Activated CD4-positive, alpha-beta T cell treated with anti-CD3 and anti-CD28 coated beads, Interleukin-2, amount 50 U/mL, for 24 hours (primary cell): ENCODE measurements around the gene TP53BP2.
"Not testable (repeated sequence)": the region's sequence is repeated elsewhere in the genome, so short reads cannot be mapped to it uniquely, and the experiment has no call there.

Experiments
- DNase-seq, 2 donors: peaks; one replicate each; pipeline ENCODE4 v3.0.0-alpha.2; 2020; ENCODE audit warnings: low read depth in 1 of 2, low spot score in 1 of 2

TP53BP2 gene

GRCh38 chr1:223845810-223846682 is at the start of gene TP53BP2:
Gene TP53BP2, minus strand, starts transcription at chr1:223845947. Its CDS starts 267 bp downstream, at chr1:223845680.
- peak; percentile 73 to 82 for DNase-seq

- DNase-seq: not testable (repeated sequence)
Measured at GRCh38 chr1:223890494-223890893, 44.7 kb upstream of the TP53BP2 start.

- DNase-seq: not testable (repeated sequence)
Measured at GRCh38 chr1:223889319-223889718, 43.6 kb upstream of the TP53BP2 start.

- no peak for DNase-seq
Measured at GRCh38 chr1:223887747-223888418, 42.1 kb upstream of the TP53BP2 start.

- no peak for DNase-seq
Measured at GRCh38 chr1:223886516-223886921, 40.8 kb upstream of the TP53BP2 start.

- DNase-seq: no peak
Measured at GRCh38 chr1:223885614-223886013, 39.9 kb upstream of the TP53BP2 start.

- DNase-seq: no peak
Measured at GRCh38 chr1:223878598-223879325, 33.0 kb upstream of the TP53BP2 start.

GRCh38 chr1:223877804-223878203 is 32.1 kb upstream of the TP53BP2 start:
- DNase-seq: no peak

- no peak for DNase-seq
Measured at GRCh38 chr1:223876590-223876989, 30.8 kb upstream of the TP53BP2 start.

GRCh38 chr1:223873044-223873443 is 27.3 kb upstream of the TP53BP2 start:
- DNase-seq: no peak

- no peak for DNase-seq
Measured at GRCh38 chr1:223872308-223872901, 26.7 kb upstream of the TP53BP2 start.

GRCh38 chr1:223870617-223871574 is 25.1 kb upstream of the TP53BP2 start:
- no peak for DNase-seq

GRCh38 chr1:223864599-223865368 is 19.0 kb upstream of the TP53BP2 start:
- DNase-seq: not testable (repeated sequence)

GRCh38 chr1:223864084-223864483 is 18.3 kb upstream of the TP53BP2 start:
- DNase-seq: no peak

GRCh38 chr1:223861904-223862303 is 16.2 kb upstream of the TP53BP2 start:
- no peak for DNase-seq

GRCh38 chr1:223860051-223860622 is 14.4 kb upstream of the TP53BP2 start:
- no peak for DNase-seq

GRCh38 chr1:223859058-223859457 is 13.3 kb upstream of the TP53BP2 start:
- no peak for DNase-seq

- DNase-seq: no peak
Measured at GRCh38 chr1:223856386-223856785, 10.6 kb upstream of the TP53BP2 start.

- DNase-seq: no peak
Measured at GRCh38 chr1:223853748-223854147, 8.0 kb upstream of the TP53BP2 start.
